GM10266 (cell line): ENCODE data around the gene ZNF606.

ENCODE experiments used
- DNase-seq: peaks from one replicate; pipeline ENCODE4 v3.0.0; 2012; ENCODE audit errors: extremely low spot score
- CTCF ChIP-seq: IDR thresholded peaks from 2 replicates; pipeline ENCODE4 v1.5.1; 2012; ENCODE audit warnings: mild to moderate bottlenecking, low read depth; ENCODE audit not compliant: control insufficient read depth, insufficient read depth; ENCODE audit errors: missing control alignments

Gene ZNF606

GRCh38 chr19:57949296-57949695 lies 53.3 kb downstream of the ZNF606 start:
- no peak for DNase-seq
- no peak for TF ChIP-seq CTCF

GRCh38 chr19:57947419-57948134 lies 55.0 kb downstream of the ZNF606 start, which contains the start of gene ZNF256:
Gene ZNF256, minus strand, starts transcription at chr19:57947706. Its CDS starts 232 bp downstream, at chr19:57947474.
- peak; percentile 48 for TF ChIP-seq CTCF
- peak; percentile 90 for DNase-seq

- TF ChIP-seq CTCF, result no peak
- no peak for DNase-seq
Measured at GRCh38 chr19:57947088-57947418, 55.6 kb downstream of the ZNF606 start.

GRCh38 chr19:57946316-57946715 lies 56.3 kb downstream of the ZNF606 start:
- no peak for DNase-seq
- no peak for TF ChIP-seq CTCF

- no peak for TF ChIP-seq CTCF
Measured at GRCh38 chr19:57941593-57941992, 61.0 kb downstream of the ZNF606 start.

GRCh38 chr19:57935731-57936130 lies 66.9 kb downstream of the ZNF606 start:
- DNase-seq, result no peak
- TF ChIP-seq CTCF, result no peak

More at GRCh38 chr19:57941593-57941992, 61.0 kb downstream of the ZNF606 start:
- no peak for DNase-seq

GRCh38 chr19:57934820-57935665 lies 67.6 kb downstream of the ZNF606 start, which contains the start of gene ZNF418:
Gene ZNF418, minus strand, starts transcription at chr19:57935402. Its CDS starts 1,580 bp downstream, at chr19:57933822.
- peak; percentile 42 for DNase-seq
- TF ChIP-seq CTCF, result no peak
